Karpas-422 (cell line): Measurements from ENCODE around the gene FRMD6. TPM values are rescaled to one million over a fixed set of nuclear protein-coding genes. Genes with fewer than 3 reads are reported as not detected.
"Not testable (repeated sequence)": the region's sequence is repeated elsewhere in the genome, so short reads cannot be mapped to it uniquely, and the experiment has no call there.

ENCODE experiments used
- DNase-seq: peaks from one replicate; pipeline ENCODE4 v3.0.0-alpha.2; 2015
- H2AFZ ChIP-seq: fragments of 200-600 bp; sonication (generic); 2 replicates; pipeline ENCODE4 v1.6.1; 2014; ENCODE audit warnings: antibody characterized with exemption, low read length, mixed read lengths
- H3K27ac ChIP-seq: fragments of 200-600 bp; sonication (generic); 2 replicates; pipeline ENCODE4 v1.5.1; 2014; ENCODE audit warnings: mild to moderate bottlenecking, low read length, moderate library complexity
- H3K27me3 ChIP-seq: fragments of 200-600 bp; sonication (generic); 2 replicates; pipeline ENCODE4 v1.6.1; 2014; ENCODE audit warnings: low read length, mixed read lengths
- H3K36me3 ChIP-seq: fragments of 200-600 bp; sonication (generic); 2 replicates; pipeline ENCODE4 v1.6.1; 2014; ENCODE audit warnings: low read length, mixed read lengths; ENCODE audit not compliant: insufficient read depth
- H3K4me1 ChIP-seq: fragments of 200-600 bp; sonication (generic); 2 replicates; pipeline ENCODE4 v1.6.1; 2014; ENCODE audit warnings: mild to moderate bottlenecking, low read length, mixed read lengths
- H3K4me2 ChIP-seq: fragments of 200-600 bp; sonication (generic); 2 replicates; pipeline ENCODE4 v1.6.1; 2014; ENCODE audit warnings: low read length, low read depth, mild to moderate bottlenecking; ENCODE audit not compliant: poor library complexity, severe bottlenecking
- H3K4me3 ChIP-seq: fragments of 200-600 bp; sonication (generic); 2 replicates; pipeline ENCODE4 v1.5.1; 2014; ENCODE audit warnings: mild to moderate bottlenecking, antibody characterized with exemption, low read length, mixed read lengths
- H3K79me2 ChIP-seq: fragments of 200-600 bp; sonication (generic); 2 replicates; pipeline ENCODE4 v1.6.1; 2014; ENCODE audit warnings: mild to moderate bottlenecking, low read length, mixed read lengths
- H3K9ac ChIP-seq: fragments of 200-600 bp; sonication (generic); 2 replicates; pipeline ENCODE4 v1.6.0; 2014; ENCODE audit warnings: low read length
- H3K9me2 ChIP-seq: fragments of 200-600 bp; sonication (generic), shearing (Covaris generic); replicated peaks from 2 replicates; pipeline ENCODE4 v1.6.0; 2014; ENCODE audit warnings: mild to moderate bottlenecking, low read length, moderate library complexity; ENCODE audit not compliant: insufficient read depth
- H3K9me3 ChIP-seq: fragments of 300-700, 200-600 bp; sonication (generic); 2 replicates; pipeline ENCODE4 v1.6.1; 2014; ENCODE audit warnings: low read length, mixed read lengths
- H4K20me1 ChIP-seq: fragments of 200-600 bp; sonication (generic); 2 replicates; pipeline ENCODE4 v1.6.1; 2014; ENCODE audit warnings: mild to moderate bottlenecking, antibody characterized with exemption, low read length, low read depth; ENCODE audit not compliant: insufficient read depth
- total RNA-seq: library from RNA; depleted of rRNA; stranded (reverse); fragments of >200 nt; shearing (Covaris generic); gene quantifications from 2 replicates; pipeline ENCODE4 v1.2.3, GENCODE V29; 2014; ENCODE audit warnings: low replicate concordance

FRMD6 gene
- total RNA-seq, 1 experiment from 2014 or later, result 0.37 TPM

DNA sequence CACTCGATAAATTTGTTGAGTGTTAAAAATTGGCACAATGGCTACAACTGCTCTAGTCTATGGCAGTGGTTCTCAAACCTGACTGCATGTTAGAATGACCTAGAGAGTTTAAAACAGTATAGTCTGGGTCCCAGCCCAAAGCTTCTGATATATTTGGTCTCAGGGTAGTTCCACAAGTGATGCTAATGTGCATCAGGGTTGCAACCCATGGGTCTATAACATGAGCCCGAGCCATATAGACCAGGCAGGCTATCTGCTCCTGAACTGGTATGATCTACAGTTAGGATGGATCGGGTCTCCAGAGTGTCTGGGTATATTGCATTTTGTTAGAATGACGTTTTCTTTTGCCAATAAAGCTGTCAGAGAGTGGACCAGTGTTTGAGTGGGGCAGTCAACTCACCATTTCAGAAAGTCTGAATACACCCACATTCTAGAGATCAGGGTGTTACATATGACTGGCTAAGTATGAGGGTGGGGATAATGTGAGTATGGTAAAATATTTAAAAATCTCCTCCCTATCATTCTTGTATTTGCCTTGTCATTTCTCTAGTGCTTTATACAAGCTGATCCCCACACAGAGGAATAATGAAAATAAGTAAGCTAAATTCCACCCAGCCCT, 80.9 kb downstream of the FRMD6 start:
- no peak overlapping the region for H3K4me3 ChIP-seq

GRCh38 chr14:51733147-51733546, 81.4 kb downstream of the FRMD6 start:
- Histone ChIP-seq H3K9me3 (no peaks in the 10 kb centered on the region), H3K9ac (no peak overlapping the region), H3K27ac (no peak overlapping the region), H4K20me1 (no peaks in the 10 kb centered on the region), H3K4me3 (no peak overlapping the region), H3K4me1 (peaks cover under 1% of the 10 kb centered on the region; the same call in 1 of the 2 replicates), H3K36me3 (no peaks in the 10 kb centered on the region), H2AFZ (no peak overlapping the region), H3K4me2 (no peak overlapping the region), H3K79me2 (no peaks in the 10 kb centered on the region), H3K9me2 (no peaks in the 10 kb centered on the region), H3K27me3 (peaks cover 3% of the 10 kb centered on the region; the same call in 1 of the 2 replicates)
- DNase-seq, result no peak

More for the DNA sequence above, 80.9 kb downstream of the FRMD6 start:
- H3K79me2 ChIP-seq, result no peaks in the 10 kb centered on the region
- H3K4me1 ChIP-seq, result no peaks in the 10 kb centered on the region
- H3K9me2 ChIP-seq, result no peaks in the 10 kb centered on the region
- H3K27me3 ChIP-seq, result peaks cover 3% of the 10 kb centered on the region; the same call in 1 of the 2 replicates
- no peak for DNase-seq
- no peaks in the 10 kb centered on the region for H3K36me3 ChIP-seq
- H4K20me1 ChIP-seq, result no peaks in the 10 kb centered on the region
- no peak overlapping the region for H3K27ac ChIP-seq
- H2AFZ ChIP-seq, result no peak overlapping the region
- H3K9ac ChIP-seq, result no peak overlapping the region
- H3K4me2 ChIP-seq, result no peak overlapping the region
- no peaks in the 10 kb centered on the region for H3K9me3 ChIP-seq

DNA sequence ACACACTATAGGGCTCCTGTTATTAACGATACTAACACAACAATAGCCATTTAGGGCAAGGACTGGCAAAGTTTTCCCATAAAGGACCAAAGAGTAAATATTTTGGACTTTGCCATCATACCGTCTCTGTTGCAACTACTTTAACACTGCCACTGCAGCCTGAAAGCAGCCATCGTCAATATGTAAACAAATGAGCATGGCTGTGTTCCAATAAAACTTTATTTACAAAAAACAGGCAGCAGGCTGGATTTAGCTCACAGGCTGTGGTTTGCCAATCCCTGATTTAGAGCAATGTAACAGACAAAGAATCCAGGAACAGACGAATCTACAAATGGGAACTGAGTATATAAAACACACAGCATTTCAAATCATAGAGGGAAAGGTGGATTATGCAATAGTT, 84.1 kb downstream of the FRMD6 start:
- peaks cover 3% of the 10 kb centered on the region; the same call in 1 of the 2 replicates for H3K27me3 ChIP-seq
- no peaks in the 10 kb centered on the region for H3K79me2 ChIP-seq
- no peak for DNase-seq
- no peak overlapping the region for H3K27ac ChIP-seq
- no peaks in the 10 kb centered on the region for H3K36me3 ChIP-seq
- H3K9ac ChIP-seq, result no peak overlapping the region
- H3K4me3 ChIP-seq, result no peak overlapping the region
- no peaks in the 10 kb centered on the region for H4K20me1 ChIP-seq
- no peak overlapping the region for H3K4me2 ChIP-seq
- H3K9me3 ChIP-seq, result no peaks in the 10 kb centered on the region
- H2AFZ ChIP-seq, result no peak overlapping the region
- H3K9me2 ChIP-seq, result no peaks in the 10 kb centered on the region
- H3K4me1 ChIP-seq, result peaks cover 10% of the 10 kb centered on the region

DNA sequence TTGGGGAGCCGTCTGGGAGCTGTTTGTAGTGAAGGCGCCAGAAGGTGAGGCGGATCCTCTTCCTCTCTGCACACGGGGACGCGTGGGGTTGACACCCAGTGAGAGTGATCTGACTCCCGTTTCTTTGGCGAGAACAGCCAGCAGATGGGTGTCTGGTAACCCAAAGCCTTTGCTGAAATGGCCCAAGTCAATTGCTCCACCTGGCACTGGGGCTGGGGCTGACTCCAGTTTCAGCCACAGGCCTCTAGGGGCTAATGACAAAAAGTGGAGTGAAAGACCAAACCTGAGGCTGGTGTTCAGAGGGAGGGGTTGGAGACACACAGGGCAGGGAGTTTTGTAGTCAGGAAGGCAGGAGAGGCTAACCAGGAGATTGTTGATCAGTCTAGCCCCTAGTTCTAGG, 87.0 kb downstream of the FRMD6 start:
- H3K27me3 ChIP-seq, result no peaks in the 10 kb centered on the region
- no peaks in the 10 kb centered on the region for H3K9me2 ChIP-seq
- H3K36me3 ChIP-seq, result no peaks in the 10 kb centered on the region
- H3K4me1 ChIP-seq, result peaks cover 10% of the 10 kb centered on the region
- H3K9ac ChIP-seq, result no peak overlapping the region
- H3K4me2 ChIP-seq, result peak overlapping the region; percentile 2
- no peaks in the 10 kb centered on the region for H3K9me3 ChIP-seq
- no peak overlapping the region for H3K4me3 ChIP-seq
- H3K79me2 ChIP-seq, result no peaks in the 10 kb centered on the region
- H3K27ac ChIP-seq, result no peak overlapping the region
- DNase-seq, result peak; percentile 72
- no peak overlapping the region for H2AFZ ChIP-seq
- no peaks in the 10 kb centered on the region for H4K20me1 ChIP-seq

GRCh38 chr14:51743588-51744000, 91.9 kb downstream of the FRMD6 start:
- no peak overlapping the region for H3K9ac ChIP-seq
- no peak overlapping the region for H3K27ac ChIP-seq
- H2AFZ ChIP-seq, result no peak overlapping the region
- DNase-seq, result no peak
- no peaks in the 10 kb centered on the region for H4K20me1 ChIP-seq
- H3K9me3 ChIP-seq, result no peaks in the 10 kb centered on the region
- no peaks in the 10 kb centered on the region for H3K9me2 ChIP-seq
- H3K4me2 ChIP-seq, result no peak overlapping the region
- H3K36me3 ChIP-seq, result no peaks in the 10 kb centered on the region
- no peaks in the 10 kb centered on the region for H3K27me3 ChIP-seq
- H3K4me3 ChIP-seq, result no peak overlapping the region
- H3K4me1 ChIP-seq, result peaks cover 5% of the 10 kb centered on the region
- H3K79me2 ChIP-seq, result no peaks in the 10 kb centered on the region

- no peaks in the 10 kb centered on the region for H3K36me3 ChIP-seq
- no peak overlapping the region for H3K9ac ChIP-seq
- H3K79me2 ChIP-seq, result no peaks in the 10 kb centered on the region
- H3K9me2 ChIP-seq, result no peaks in the 10 kb centered on the region
- no peaks in the 10 kb centered on the region for H3K4me1 ChIP-seq
- H2AFZ ChIP-seq, result no peak overlapping the region
- no peak overlapping the region for H3K27ac ChIP-seq
- H3K4me3 ChIP-seq, result no peak overlapping the region
- H4K20me1 ChIP-seq, result no peaks in the 10 kb centered on the region
- no peak overlapping the region for H3K4me2 ChIP-seq
- DNase-seq, result no peak
- H3K9me3 ChIP-seq, result no peaks in the 10 kb centered on the region
- no peaks in the 10 kb centered on the region for H3K27me3 ChIP-seq
Measured at GRCh38 chr14:51744372-51745130, 92.8 kb downstream of the FRMD6 start.

DNA sequence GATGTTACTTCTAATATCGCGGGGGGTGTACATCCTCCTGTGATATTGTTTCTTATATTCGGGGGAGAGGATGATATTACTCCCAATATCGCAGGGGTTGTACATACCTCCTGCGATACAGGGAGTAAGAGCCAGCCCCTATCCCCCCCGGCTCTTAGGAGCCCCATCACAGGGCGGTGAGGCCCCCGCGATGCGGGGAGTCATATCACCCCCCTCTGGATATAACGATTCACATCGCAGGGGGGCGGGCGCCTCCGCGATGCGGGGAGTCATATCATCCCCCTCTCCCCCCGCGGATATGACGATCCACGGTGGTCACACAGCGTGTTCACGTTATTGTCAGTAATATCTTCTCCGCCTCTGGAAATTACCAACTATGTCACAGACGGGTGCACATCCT, 95.1 kb downstream of the FRMD6 start:
- not testable (repeated sequence) for H2AFZ ChIP-seq, H3K9ac ChIP-seq, H3K27me3 ChIP-seq, H3K79me2 ChIP-seq, H3K27ac ChIP-seq, H3K36me3 ChIP-seq, H3K9me2 ChIP-seq, DNase-seq, H4K20me1 ChIP-seq, H3K4me2 ChIP-seq, H3K9me3 ChIP-seq, H3K4me3 ChIP-seq, H3K4me1 ChIP-seq

DNA sequence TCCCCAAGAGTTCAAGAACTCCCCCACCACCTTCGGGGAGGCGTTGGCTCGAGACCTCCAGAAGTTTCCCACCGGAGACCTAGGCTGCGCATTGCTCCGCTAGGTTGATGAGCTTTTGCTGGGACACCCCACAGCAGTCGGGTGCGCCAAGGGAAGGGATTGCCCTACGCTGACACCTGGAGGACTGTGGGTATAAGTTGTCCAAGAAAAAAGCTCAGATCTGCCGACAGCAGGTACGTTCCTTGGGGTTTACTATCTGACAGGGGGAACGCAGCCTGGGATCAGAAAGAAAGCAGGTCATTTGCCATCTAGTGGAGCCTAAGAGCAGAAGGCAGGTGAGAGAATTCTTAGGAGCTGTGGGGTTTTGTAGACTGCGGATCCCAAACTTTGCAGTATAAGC, 98.8 kb downstream of the FRMD6 start:
- H3K9me3 ChIP-seq, result no peaks in the 10 kb centered on the region
- H3K4me1 ChIP-seq, result no peaks in the 10 kb centered on the region
- H4K20me1 ChIP-seq, result no peaks in the 10 kb centered on the region
- no peaks in the 10 kb centered on the region for H3K9me2 ChIP-seq
- DNase-seq, result peak; percentile 58
- H3K27ac ChIP-seq, result no peak overlapping the region
- H3K36me3 ChIP-seq, result no peaks in the 10 kb centered on the region
- no peak overlapping the region for H3K4me2 ChIP-seq
- no peak overlapping the region for H2AFZ ChIP-seq
- no peaks in the 10 kb centered on the region for H3K27me3 ChIP-seq
- no peak overlapping the region for H3K4me3 ChIP-seq
- H3K79me2 ChIP-seq, result no peaks in the 10 kb centered on the region
- no peak overlapping the region for H3K9ac ChIP-seq
